Fibroblast of skin of scalp (primary cell): ENCODE measurements around the gene NUMA1.

Experiments
- DNase-seq: peaks from one replicate; pipeline ENCODE4 v3.0.0-alpha.2; 2013

Gene NUMA1

DNA sequence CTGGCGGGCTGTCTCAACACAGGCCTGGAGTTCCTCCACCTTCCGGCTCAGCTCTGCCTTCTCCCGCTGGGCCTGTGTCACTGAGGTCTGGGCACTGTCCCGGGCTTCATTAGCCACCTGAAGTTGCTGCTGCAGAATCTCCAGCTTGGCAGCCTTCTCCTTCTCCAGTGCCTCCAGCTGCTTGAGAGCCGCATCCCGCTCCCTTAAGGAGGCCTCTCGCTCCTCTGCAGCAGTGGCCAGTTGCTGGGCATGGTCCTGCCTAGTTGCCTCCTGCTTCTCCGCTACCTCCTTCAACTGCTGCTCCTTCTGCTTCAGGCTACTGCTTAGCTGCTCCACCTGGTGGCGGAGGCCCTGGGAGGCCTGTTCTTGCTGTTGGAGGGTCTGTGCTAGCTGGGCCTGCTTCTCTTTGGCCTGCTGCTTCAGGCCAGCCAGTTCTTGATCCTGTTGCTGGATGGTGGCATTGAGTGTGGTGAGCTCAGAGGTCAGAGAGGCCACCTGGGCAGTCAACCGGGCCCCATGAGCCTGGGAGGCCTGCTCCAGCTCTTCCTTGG, 64.8 kb downstream of the NUMA1 start:
- DNase-seq = peak; percentile 25

DNA sequence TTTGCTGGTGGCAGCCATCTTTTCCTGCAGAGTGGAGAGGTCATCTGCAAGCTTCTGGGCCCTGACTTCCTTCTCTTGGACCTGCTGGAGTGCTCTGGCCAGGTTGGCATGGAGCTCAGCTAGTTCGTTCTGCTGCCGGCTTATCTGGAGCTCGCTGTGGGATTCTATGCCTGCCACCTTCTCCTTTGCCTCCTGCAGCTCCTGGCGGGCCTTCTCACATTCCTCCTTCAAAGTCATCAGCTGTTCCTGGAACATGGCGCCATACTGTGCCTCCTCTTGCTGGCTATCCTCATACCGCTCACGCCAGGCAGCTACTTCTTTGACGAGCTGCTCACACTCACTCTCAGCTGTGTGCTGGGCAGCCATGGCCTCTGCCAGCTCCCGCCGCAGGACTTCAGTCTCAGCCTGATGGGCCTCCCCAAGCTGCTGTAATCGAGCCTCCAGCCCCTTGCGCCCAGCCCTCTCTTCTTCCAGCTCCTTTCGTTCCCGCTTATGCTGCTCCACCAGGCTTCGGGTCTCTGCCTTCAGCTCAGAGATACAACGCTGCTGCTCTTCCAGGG, 65.5 kb downstream of the NUMA1 start:
- DNase-seq = no peak

- DNase-seq = no peak
Observed at GRCh38 chr11:72013765-72014711, 66.3 kb downstream of the NUMA1 start.

- peak; percentile 55 for DNase-seq
Observed at GRCh38 chr11:72012897-72013721, 67.2 kb downstream of the NUMA1 start.

DNA sequence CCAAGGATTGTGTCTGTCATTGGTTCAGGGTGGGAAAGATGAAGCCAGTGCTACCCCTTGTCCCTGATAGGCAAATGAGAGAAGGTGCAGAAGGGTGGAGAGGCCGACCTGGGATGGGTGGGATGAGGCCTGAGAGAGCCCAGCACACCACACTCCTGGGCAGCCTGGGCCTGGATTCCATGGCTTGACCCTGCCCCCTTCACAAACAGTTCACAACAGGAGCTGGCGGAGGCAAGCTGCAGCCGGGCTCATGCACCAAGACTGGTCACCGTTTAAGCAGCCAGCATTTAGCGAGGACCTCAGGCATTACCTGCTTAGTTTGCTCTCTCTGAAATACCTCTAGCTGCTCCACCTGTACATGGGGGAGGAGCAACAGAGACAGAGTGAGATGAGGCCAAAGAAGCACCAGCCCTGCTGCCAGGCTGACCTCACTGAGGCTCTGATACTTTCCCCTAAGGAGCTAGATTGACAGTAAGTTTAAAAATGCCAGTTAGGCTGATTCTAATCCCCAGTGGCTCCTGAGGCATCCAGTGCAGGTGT, 68.2 kb downstream of the NUMA1 start:
- no peak for DNase-seq

DNA sequence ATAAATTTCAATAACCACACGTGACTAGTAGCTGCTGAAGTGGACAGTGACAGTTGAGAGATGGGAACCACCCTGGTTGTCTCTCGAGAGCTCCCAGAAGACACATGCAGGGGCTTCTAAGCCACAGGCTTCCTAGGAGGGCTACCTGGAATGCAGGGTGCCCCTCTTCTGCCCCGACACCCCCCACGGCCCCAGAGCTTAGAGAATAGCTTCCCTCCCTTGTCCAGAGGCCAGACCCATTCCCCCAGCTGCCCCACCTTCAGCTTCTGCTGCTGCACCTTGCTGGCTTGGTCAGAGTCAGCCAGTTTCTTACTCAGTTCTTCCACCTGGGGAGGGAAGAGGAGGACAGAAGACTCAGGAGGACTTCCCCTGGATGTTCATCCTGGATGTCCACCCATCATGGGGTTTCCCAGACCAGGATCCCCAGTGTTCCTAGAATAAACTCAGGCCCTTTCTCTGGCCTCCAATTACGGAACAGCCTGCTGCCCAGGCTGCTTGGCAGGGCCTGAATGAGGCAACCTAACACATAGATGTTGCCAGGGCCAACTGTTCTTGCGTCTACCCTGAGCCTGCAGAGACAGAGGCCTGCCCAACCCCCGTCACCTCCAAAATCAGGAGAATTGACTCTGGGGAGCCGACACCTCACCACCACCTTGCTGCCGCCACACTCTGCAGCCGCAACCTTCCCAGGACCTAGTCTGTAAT, 69.7 kb downstream of the NUMA1 start:
- no peak for DNase-seq

GRCh38 chr11:72009156-72009555, 71.2 kb downstream of the NUMA1 start:
- no peak for DNase-seq

DNA sequence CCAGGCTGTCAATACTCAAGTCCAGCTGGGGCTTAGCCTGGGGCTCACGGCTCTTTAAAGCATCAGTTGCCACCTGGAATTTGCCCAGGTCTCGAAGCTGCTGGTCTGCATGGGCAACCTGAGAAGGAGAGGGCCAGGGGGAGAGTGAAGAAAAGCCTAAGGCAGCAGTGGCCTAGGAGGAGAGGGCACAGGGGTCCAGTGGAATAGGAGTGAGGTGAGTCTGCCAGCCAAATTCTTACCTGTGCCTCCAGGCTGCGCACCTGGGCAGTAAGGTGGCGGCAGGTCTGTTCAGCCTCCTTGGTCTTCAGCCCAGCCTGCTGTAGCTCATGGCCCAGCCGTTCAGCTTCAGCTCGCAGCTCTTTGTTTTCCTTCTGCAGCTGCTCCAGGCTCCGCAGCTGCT, 71.6 kb downstream of the NUMA1 start:
- DNase-seq = no peak

- no peak for DNase-seq
Observed at GRCh38 chr11:72007587-72007986, 72.8 kb downstream of the NUMA1 start.

DNA sequence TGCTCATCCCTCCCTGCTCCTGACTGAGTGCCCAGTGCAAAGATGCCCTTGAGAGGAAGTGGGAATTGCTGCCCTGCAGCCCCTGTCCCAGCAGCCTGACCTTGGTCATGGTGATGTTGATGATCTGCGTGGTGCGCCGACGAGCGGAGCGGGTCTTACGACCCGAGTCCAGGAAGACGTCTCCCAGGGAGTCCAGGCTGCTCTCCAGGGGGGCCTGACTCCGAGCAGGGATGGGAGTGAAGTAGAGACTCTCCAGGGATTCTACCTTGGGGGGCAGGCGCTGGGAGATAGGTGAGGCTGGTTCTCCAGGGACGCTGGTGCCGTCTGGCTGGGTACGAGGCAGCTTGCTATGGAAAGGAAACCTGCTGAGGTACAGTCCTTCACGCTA, 73.3 kb downstream of the NUMA1 start:
- no peak for DNase-seq

- no peak for DNase-seq
Observed at GRCh38 chr11:72006309-72007088, 73.8 kb downstream of the NUMA1 start.

DNA sequence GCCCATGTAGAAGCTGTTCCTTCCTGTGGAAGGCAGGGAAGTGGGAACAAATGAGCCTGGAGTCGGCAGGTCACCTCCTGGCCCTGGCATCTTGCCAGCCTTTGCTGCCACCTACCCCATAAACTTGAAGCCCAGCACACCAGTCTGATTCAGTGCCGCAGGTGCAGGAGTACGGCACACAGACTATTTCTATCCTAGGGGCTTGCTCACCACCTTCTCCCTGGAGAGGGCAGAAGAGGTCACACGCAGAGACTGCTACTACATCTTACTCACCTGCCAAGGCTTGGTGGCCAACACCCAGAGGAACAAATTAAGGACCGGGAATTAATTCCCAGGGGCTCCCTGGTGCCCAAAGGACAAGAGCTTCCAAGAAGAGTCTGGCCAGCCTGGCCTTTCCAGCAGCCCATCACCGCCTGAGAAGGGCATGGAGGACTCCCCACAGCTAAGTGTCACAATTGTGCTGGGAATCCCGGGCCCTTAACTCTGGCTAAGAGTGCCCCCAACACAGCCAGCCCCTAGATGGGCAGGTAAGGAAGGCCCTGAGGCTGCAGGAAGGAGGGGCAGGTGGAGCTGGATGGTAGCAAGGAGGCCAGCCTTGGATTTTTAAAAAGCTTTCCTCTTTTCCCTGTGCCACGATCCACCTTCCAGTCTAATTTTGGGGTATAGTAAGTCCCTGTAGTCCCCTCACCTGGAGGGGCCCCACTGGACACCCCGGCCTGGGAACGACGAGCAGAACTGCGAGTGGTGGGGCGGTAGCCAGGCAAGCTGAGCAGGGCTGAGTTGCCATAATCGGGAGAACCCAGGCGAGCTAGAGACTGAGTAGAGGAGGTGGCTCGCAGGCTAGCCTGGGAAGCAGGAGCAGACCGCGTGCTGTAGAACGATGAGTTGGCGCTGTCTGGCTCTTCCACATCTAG, 74.7 kb downstream of the NUMA1 start:
- no peak for DNase-seq

DNA sequence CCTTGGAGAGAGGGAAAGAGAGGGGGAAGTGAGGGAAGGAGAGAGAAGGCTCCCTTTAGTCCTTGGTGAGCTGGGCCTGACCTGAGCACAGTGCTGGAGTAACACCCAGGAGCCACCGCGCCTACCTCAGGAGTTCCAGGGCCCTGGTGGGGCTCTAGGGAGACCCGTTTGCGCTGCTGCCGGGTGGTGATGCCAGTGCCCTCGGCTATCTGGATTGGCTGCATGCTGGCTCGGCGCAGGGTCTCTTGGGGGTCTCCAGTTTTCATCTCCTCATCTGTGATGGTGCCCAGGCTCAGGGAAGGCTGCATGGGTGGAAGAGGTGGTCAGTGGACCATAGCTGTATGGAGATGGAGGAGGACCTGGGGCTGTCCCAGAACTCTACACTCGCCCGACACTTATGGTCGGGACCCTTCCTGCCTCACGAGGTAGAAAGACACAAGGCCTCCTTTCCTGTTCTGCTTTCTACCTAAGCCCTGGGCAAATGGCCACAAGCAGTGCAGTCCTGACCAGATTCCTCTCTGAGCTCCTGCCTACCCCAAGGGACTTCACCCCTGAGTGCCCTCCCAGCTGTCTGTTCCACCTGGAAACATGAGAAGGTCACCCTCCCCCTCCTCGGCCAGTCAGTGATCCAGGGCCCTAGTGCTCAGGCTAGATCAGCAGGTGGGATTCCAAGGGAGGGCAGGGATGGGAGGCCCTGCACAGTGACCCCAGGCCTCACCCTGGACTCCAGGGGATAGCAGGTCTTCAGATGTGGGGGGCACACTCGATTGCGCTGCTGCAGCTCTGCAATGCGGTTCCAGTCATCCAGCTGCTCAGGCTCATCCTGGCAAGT, 75.6 kb downstream of the NUMA1 start:
- no peak for DNase-seq

GRCh38 chr11:72003776-72004171, 76.6 kb downstream of the NUMA1 start:
- DNase-seq = no peak

DNA sequence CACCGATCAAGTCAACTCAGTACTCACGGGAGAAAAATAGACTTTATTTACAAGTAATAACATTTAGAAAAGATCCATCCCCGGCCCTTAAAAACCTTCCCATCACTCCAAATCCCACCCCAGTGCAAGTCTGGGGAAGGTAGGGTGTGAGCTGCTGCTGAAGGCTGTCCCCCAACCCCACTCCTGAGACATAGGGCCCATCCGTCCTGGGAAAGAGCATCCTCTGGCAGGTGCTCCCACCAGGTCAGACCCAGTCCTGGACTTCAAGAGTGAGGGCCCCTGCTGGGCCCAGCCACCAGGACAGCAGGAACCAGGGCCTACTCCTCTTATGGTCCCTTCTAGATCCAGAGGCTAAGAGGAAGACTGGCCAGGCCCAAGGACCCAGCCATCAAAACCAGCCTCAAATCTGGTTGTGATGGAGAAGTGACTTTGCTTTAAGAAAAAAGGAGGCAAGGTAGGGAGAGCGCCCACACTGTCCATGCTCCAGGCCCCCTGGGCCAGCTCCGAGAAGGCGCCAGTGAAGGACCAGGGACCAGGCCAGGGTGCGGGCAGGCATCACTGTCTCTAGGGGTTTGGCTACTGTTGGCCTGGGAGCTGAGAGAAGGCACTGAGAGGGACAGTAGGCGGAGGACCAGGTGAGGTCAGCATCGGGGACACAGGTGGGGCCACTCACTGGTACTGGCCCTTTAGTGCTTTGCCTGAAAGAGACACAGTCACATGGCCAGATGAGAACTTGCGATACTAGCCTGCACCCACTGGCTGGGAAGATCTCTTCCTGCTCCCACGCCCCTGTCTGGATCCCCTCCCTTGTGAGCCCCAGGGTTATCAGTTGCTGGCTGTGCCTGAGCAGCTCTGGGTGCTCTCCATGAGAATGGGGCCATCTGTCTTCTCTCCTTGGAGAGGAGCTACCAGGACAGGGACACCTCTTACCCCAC, 77.2 kb downstream of the NUMA1 start:
- no peak for DNase-seq

DNA sequence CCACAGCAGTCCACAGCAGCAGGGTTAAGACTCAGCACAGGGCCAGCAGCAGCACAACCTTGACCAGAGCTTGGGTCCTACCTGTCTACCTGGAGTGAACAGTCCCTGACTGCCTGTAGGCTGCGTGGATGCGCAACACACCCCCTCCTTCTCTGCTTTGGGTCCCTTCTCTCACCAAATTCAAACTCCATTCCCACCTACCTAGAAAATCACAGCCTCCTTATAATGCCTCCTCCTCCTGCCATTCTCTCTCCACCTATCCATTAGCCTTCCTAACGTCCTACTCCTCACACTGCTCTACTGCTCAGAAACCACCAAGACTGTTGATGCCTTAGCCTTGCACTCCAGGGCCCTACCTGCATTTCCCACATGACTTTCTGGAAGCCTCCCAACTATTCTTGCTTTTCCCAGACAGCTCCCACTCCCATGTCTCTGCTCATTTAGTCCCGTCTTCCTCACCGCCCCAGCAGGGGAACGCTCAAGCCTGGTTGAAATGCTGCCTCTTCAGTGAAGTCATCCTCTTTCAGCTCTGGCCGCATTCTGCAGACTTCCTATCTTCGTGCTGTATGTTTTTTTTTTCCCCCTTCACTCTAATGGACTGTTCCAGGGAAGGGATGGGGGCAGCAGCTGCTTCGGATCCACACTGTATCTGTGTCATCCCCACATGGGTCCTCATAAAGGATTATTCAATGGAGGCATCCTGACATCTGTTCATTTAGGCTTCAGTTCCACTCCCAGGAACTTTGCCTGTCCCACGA, 78.3 kb downstream of the NUMA1 start:
- peak; percentile 45 for DNase-seq

- no peak for DNase-seq
Observed at GRCh38 chr11:72001285-72001684, 79.1 kb downstream of the NUMA1 start.
